SKM-1 (cell line): ENCODE data around the gene CHST15.

ENCODE experiments used
- DNase-seq: peaks from one replicate; lab custom pipeline; 2025; ENCODE audit not compliant: unreplicated experiment; lab: John Stamatoyannopoulos, UW

The CHST15 gene

DNA sequence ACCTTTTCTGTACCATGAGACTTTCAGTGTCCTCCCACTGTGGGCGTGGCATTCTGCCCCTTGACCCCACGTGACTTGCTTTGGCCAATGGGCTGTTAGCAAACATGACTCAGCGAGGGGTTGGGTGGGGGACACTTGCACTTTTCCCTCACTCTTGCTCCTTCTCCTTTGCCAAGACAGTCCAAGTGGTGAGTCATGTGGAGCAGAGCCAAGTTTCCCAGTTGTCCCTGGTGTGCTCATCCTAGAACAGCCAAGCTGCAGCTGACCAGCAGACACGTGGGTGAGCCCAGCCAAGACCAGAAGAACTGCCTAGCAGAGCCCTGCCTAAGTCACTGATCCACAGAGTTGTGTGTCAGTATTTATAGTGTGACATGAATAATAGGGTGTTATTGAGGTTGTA, 119.0 kb downstream of the CHST15 start:
- DNase-seq = no peak

DNA sequence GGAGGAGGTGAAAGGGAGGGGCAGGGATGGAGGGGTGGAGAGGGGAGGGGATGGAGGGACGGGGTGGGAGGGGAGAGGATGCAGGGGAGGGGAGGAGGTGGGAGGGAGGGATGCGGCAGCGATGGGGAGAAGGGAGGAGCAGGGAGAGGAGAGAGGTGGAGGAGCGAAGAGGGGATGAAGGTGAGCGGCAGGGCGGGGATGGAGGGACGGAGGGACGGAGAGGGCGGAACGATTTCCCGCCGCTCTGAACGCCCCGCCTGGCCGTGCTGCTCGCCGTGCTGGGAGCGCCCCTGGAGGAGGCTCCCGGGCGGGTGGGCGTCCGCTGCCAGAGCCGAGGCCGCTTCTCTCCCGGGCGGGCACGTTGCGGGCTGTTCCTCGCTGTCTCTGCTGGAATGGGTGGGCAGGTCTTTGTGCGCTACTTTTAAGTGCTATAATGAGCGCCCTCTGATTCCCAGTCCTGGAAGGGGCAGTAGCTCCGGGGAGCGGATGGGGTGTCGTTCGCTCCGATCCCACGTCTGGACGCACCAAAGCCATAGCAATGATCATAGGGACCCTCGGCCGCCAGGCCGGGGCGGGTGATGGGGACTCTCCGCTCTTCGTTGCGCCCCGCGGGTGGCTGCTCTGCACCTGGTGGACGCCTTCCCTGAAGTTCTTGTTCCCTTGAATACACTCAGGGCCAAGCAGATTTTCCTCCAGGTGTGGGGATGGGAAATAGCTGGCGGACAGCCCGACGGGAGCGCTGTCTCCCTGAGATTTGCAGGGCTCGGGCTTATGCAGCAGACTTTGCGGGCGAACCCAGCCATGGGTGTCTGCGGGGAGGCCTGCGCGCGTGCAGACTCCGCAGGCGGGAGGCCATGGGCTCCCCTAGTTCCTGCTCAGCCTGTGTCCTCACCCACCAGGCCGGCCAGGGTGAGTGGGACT, 120.7 kb downstream of the CHST15 start:
- DNase-seq = no peak

DNA sequence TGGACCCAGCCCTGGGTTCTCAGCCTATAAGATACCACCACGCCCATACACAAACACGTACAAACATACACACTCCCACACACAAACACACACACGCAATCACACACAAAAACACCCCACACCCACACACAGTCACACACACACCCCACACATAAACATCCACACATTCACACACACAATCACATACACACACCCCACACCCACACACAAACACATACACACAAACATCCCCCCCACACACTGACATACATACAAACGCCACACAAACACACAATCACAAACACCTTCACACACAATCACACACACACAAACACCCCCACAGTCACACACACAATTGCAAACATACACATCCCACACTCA, 122.5 kb downstream of the CHST15 start:
- DNase-seq = no peak

DNA sequence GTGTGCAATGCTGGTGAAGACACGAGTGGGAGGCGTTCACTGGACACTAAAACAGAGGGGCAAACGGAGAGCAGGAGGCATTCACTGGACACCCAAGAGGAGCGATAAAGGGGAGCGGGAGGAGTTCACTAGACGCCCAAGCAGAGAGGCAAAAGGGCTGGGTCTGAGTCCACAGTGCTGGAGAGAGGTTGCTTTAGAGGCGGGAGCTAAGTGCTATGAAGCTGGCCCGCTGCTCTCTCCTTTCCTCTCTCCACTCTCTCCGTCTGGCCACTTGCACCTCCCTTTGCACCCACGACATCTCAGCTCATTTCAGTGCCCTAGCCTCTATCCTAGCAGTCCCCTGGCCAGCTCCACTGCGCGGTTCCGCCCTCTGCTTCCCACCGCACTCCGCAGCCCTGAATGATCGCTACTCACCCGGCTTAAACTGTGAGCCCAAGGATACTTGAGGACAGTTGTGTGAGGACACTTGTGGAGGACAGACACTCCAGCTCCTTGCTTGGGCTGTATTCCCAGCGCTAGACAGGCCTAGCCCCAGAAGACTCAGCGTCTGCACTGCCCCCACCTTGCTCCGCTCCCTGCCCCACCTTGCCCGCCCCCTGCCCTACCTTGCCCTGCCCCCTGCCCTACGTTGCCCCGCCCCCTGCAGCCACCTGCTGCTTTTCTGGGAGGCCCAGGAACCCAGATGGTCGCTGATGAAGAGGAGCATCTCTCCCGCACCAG, 123.0 kb downstream of the CHST15 start:
- no peak for DNase-seq

DNA sequence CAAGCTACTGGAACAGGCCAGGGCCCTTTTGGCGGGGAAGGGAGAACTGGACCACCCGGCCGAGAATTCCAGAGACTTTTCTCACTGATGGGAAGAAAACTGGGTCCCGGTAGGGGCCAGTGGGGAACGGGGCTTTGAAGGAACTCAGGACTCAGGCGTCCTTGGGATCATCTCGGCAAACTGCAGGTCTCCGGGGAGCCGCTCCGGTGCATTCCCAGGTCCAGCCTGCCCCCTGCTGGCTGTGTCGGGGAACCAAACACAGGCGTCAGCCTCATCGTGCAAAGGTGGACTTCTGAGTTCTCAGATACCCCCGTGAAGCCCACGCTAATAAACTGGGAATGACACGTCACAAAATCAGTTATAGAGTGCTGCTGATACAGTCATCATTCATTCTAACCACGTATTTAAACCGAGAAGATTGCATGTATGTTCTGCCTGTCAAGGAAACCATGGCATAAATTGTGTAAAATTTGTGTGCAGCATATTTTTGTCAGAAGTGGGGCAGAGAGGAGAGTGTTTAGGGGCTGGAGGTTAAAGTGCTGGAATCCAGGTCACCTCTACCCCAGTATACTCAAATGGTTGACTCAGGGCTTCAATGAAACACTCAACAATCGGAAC, 125.7 kb downstream of the CHST15 start:
- DNase-seq = no peak

DNA sequence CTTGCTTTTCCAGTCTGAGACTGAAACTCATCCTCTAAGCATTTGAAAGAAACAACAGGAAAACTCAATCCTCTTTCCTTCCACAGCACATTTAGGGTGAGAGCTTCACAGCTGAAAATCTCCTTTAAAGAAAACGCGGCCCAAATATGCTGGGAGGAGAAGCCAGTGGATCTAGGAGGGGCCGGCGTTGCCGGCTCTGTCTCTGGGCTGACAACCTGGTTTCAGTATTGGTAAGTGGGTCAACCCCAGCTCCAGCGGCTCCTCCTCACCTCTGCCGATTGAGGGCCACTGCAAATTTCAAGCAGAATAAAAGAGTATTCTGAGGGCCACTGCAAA, 126.5 kb downstream of the CHST15 start:
- DNase-seq = no peak

DNA sequence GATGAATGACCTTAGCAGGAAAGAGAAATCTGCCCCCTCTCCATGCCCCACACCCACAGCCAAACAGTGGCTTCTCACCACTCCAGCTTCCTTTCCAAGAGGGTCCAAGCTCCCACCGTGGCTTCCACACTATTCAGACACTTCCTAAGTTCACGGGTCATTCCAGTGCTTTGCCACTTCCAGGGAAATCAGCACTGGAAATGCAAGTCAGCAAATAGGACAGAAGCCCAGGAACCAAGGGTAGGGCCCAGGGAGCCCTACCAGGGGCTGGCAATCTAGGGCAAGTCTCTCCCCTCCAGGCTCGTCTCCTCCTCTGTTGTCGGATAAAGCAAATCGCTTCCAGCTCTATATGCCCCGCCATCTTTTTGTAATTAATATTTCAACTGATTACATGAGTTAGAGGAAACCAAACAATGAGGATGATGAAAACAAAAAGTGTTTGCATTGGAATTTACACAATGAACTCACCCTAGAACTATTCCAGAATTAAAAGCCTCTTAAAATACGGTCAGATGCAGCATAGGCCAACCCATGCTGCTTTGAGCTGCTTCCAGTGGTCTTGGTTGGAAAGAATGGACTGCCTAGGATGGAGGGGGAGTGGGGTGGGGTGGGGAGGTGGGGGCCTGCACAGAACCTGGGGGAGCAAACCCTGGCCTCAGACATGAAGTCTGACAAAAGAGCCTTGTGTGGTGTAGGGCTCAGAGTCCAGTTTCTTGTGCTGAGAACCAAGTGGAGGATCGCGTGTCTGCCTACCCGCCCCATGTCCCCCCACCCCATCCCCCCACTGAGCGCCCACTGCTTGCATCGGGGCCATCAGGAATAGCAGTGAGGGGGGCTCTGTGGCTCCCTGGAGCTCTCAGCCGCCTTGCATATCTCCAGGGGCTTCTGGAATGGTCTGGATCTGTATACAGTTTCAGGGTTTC, 127.2 kb downstream of the CHST15 start:
- DNase-seq = no peak

DNA sequence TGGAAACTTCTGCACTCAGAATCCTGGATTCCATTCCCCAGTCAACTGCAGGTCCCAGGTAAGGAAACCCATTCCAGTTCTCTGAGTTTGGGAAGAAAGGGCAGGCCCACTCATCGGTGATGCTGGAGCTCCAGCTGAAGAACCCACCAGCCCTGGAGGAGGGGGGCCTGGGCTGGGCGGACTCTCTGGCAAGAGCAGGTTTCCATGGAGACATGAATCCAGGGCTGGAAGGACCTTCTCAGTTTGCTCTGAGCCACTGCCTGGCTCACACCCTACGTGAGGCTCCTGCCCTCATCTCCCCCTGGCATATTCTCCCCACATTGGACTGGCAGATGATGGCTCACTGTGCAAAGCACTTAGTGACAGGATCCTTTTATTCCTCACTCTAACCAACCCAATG, 128.4 kb downstream of the CHST15 start:
- no peak for DNase-seq

DNA sequence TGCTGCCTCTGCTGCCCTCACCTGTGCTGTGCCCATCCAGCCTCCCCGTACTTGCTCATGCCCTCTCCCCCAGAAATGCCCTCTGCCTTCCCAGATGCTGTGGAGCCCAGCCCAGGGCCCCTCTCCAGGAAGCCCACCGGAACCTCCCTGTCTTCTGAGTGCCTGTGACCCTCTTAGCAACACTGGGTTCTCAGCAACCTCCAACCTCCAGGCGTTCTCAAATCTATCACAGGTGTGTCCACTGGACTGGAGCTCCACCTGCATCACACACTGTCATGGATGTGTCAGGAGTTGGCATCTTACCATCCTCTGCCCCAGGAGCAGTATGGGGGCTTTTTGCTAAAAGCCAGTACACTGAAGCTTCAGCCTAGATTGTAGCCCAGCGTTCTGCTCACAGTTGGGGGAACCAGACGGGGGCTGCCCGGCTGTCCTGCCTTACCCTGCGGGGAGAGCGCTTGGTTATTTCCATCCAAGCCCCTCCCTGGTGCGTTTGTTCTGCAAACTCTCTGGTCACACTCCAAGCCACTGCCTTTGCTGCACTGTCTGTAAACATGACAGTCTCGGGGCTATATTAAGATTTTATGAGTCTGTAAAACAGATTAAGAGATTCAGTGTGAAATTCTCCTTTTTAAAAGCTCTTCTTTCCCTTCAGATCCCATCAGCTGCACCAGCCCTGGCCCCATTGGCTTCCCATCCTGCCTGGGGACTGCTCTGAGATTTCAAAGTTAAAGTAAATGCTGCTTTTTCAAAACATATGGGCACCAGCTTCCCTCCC, 130.5 kb downstream of the CHST15 start:
- no peak for DNase-seq

DNA sequence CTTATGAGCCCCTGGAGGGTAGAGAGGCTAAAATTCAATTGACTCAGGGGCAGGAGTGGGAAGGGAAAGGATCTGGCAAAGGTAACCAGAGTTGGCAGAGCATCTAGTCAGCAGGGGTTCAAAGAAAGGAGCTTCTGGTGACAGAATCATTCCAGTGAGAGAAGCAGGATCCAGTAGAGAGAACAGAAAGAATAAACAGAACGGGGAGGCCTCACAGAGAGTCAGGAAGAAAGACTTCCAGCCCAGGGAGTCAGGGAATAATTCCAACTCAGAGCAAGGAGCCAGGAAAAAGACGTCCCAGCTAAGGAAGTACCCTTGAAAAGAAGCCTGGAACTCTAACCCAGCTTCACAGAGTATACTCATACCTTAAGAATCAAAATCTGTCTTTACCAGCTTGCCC, 135.2 kb downstream of the CHST15 start:
- DNase-seq = no peak
